HTR-8/SVneo (cell line): ENCODE results near the gene TBC1D12.

Experiments
- DNase-seq: peaks from one replicate; pipeline ENCODE4 v3.0.0; 2011; ENCODE audit warnings: low spot score, mixed read lengths; ENCODE audit not compliant: insufficient read length
- FAIRE-seq: peaks from 2 replicates; lab custom pipeline; 2011; peaks lifted over from hg19 to GRCh38; lab: Jason Lieb, UNC

The TBC1D12 gene

GRCh38 chr10:94403380-94404213, 1.3 kb downstream of the TBC1D12 start:
- DNase-seq (peak; percentile 47), FAIRE-seq (no peak)

DNA sequence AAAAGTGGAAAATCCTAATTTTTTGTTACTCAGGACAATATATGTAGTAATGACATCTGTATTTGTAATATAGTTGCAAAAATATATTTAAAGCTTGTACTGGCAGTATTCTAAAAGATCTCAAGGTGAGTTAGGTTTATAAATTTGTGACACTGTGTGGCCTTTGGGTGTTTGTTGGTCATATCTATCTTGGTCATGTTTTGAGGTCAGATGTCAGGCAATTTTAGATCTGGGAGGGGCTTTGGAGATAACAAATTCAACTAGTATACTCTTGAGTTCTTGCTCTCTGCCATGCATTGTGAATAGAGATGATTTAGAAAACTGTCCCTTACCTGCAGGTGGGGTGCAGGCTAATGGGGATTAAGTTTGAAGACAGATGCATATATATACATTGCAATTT, 3.1 kb downstream of the TBC1D12 start:
- no peak for FAIRE-seq

GRCh38 chr10:94407668-94408067, 5.3 kb downstream of the TBC1D12 start:
- DNase-seq (no peak), FAIRE-seq (no peak)

More for the DNA sequence above, 3.1 kb downstream of the TBC1D12 start:
- DNase-seq = no peak

- DNase-seq = no peak
These were observed 6.8 kb downstream of the TBC1D12 start for GRCh38 chr10:94409021-94409657.

DNA sequence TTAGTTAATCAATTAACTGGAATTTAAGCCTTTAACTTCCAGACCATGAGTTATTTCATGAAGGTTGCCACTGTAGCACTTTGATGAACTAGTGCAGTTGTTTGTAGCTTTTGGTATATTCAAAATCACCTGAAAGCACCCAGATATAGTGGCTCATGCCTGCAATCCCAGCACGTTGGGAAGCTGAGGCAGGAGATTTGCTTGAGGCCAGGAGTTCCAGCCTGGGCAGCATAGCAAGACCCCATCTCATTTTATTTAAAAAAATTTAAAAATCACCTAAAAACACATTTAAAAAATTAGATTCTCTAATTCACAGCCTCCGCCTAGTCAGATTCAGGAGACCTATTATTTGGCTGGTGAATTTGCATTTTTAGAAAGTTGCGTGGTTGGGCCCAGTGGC, 9.0 kb downstream of the TBC1D12 start:
- DNase-seq (no peak), FAIRE-seq (no peak)

More at GRCh38 chr10:94409021-94409657, 6.8 kb downstream of the TBC1D12 start:
- no peak for FAIRE-seq

- DNase-seq (no peak), FAIRE-seq (no peak)
These were observed 10.1 kb downstream of the TBC1D12 start for GRCh38 chr10:94412449-94412848.

DNA sequence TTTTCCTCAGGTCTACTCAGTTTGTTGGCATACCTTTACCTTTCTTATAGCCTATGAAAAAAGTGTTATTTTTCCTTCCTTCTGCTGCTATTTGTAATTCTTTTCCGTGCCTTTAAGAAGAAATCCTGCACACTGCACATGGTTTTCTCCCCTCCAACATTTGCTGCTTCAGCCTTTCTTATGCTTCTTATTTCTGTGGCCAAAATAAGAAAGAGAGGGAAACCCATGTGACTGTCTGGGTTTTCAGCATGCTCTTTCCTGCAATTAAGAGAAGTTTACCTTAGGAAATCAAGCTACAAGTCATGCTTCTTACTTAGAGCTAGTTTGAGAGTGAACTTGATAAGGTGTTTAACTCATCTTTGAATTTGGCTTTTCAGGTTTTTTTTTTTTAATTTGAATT, 11.0 kb downstream of the TBC1D12 start:
- DNase-seq = no peak

DNA sequence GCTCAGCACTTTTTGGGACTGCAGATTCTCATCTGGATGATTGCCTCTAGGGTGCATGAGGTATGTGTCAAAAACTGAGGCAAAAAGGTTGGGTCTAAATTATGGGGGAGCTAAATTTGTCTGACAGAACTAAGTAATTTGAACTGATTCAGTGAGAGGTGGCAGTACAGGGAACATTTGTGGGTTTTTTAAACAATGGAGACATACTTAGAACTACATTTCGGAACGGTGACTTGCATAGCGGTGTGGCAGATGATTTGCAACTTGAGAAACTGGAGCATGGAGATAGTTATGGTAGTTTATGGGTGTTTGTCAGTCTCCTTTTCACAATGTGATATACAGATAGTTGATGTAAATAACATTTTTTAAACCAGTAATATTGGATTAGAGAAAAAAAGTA, 14.6 kb downstream of the TBC1D12 start:
- FAIRE-seq = no peak

More for the DNA sequence above, 11.0 kb downstream of the TBC1D12 start:
- FAIRE-seq = no peak

DNA sequence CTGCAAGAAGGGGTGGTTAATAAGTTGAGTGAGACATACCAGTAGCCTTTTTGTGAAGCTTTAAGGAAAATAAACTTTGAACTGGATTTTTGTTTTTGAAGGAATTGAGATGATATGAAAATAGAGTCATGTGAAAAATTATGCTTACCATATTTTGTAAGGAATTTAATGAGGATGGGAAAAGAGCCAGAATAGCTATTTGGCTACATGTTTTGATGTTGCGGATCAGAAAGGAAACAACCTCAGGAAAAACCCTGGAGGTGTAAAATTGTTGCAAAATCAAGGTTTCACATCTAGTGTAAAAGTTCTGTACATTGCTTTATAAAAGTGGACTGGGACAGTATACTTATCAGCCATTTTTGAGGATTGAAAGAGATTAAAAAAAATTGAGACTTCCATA, 15.0 kb downstream of the TBC1D12 start:
- DNase-seq (no peak), FAIRE-seq (no peak)

More for the DNA sequence above, 14.6 kb downstream of the TBC1D12 start:
- no peak for DNase-seq

DNA sequence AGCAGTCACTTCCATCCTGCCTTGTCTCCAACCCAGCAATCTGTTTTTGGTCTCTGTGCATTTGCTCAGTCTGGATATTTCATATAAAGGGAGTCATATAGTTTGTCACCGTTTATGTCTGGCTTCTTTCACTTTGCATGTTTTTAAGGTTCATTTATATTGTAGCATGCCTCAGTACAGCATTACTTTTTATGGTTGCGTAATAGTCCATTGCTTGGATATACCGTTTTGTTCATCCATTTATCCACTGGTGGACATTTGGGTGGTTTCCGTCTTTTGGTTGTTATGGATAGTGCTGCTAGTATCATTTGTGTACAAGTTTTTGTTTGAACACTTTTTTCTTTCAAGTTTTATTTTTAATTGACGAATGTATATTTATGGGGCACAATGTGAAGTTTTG, 18.2 kb downstream of the TBC1D12 start:
- FAIRE-seq (no peak), DNase-seq (no peak)

DNA sequence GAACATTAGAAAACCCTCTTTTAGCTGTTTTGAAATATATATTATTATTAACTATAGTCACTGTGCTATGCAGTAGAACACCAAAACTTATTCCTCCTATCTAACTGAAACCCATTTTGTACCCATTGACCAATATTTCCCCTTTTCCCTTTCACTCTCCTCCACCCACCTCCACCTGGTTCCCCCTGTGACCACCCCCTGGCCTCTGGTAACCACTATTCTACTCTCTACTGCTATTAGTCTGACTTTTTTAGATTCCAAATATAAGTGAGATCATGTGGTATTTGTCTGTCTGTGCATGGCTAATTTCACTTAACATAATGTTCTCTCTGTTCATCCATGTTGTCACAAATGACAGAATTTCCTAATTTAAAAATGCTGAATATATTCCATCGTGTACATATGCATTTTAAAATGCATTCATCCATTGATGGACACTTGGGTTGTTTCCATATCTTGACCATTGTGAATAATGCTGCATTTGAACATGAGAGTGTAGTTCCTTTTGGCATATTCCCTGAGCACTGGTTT, 18.7 kb downstream of the TBC1D12 start:
- FAIRE-seq = no peak
- no peak for DNase-seq

GRCh38 chr10:94423627-94424026, 21.3 kb downstream of the TBC1D12 start:
- FAIRE-seq (peak; percentile 26), DNase-seq (no peak)

DNA sequence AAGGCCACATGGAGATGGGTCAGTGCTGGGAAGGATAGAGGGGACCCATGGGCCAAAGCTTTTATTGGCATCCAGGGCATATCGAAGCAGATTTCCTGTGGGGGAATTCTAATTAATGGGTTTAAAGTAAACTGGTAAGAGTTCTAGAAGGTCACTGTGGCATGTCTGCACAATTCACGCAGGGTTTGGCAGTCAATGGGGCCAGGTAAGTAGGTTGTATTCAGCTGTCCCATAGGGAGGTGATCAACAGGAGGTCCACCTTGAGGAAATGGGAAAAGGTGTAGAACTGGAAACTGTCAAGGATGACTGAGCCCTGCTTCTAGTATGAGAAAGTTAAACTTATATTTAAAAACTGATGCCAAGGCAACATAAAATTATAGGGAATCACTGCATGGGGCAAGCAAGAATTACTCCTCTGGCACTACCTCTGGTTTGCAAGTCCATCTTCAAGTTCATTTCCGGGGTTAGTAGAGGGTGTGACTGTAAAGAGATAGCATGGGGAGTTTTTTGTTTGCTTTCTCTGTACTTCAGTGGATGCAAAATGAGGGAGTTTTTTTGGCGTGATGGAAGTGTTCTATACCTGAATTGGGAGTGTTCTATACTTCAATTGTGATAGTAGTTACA, 22.5 kb downstream of the TBC1D12 start:
- no peak for FAIRE-seq
- no peak for DNase-seq

- FAIRE-seq (no peak), DNase-seq (no peak)
These were observed 23.6 kb downstream of the TBC1D12 start for GRCh38 chr10:94425942-94426341.

DNA sequence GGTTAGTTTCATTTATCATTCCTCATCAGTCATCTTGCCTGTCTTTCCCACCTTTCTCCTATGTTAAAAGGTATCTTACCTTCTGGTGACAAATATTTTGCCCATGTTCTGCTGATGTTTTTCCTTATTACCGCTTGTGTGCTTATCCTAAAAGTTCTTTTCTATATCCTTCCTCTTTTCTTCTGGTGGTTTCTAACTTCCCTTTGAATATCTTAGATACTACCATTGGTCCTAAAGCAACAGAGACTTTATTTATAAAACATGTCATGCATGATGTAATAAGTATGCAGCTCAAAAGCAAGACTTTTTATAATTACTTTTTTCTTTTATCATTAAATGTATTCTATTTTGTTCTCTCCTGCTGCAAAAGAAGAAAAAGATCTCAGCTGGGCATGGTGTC, 24.8 kb downstream of the TBC1D12 start:
- no peak for FAIRE-seq
- no peak for DNase-seq

DNA sequence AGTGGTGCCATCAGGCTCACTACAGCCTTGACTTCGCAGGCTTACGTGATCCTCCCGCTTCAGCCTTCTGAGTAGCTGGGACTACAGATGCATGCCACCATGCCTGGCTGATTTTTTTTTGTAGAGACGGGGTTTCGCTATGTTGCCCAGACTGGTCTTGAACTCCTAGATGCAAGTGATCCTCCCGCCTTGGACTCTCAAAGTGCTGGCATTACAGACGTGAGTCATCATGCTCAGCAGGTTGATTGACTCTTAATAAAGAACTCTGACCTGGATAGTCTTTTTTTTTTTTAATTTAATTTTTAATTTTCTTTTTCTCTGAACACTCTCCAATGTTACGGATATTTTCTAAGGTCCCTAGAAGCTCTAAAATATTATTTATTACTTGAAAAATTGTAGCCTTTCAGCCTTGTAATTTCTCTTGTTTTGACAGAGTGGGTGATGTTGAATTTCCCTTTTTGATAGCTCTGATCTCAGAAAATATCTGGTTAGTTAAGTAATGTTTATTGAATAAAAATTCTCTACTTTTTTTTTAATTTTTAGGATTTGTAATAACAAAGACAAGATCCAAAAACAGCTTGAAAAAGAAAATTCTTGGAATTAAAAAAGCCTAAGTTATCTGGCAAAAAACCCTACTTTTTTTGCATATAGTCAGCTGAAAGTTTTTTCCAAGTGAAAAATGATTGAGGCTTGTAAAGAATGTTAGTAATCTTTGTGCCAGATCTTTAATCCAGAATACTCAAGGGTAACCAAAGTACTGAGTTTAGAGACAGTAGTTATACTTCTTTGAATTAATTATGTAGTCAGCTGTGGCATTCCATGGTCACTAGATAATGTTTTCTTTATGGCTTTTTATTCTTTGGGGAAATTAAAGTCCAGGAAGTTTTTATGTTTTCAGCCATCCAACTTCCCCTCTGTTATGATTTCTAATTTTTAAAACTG, 26.7 kb downstream of the TBC1D12 start:
- no peak for FAIRE-seq

GRCh38 chr10:94430701-94431100, 28.4 kb downstream of the TBC1D12 start:
- FAIRE-seq (peak; percentile 86), DNase-seq (no peak)

More for the DNA sequence above, 26.7 kb downstream of the TBC1D12 start:
- no peak for DNase-seq

- DNase-seq (no peak), FAIRE-seq (no peak)
These were observed 30.1 kb downstream of the TBC1D12 start for GRCh38 chr10:94432443-94432842.

DNA sequence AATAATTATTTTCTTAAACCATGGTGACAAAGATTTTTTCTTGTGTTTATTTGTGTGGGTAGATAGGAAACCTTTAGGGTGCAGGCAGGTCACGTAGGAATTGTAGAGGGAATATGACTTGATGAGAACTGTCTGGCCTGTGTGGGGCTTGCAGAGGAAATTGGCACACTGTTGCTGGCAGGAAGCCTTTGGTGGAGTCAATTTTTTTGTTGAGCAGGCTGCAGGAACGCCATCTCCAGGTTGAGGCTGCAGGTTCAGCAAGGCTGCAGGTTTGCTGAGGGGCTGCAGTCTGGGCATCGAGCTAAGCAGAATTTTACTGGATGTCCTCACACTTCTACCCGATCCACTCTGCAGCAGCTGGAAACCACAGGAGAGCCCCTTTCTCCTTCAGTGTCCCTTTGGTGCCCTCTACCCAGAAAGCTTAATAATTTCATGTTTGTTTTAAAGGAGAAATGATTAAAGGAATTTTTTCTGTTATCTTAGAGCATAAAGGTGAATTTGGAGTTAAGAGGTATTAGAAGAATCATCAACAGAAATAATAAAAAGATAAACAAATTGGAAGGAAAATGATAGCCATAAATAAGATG, 37.0 kb downstream of the TBC1D12 start:
- FAIRE-seq = no peak

More for the DNA sequence above, 37.0 kb downstream of the TBC1D12 start:
- DNase-seq = peak; percentile 23
